KBM-7 (cell line): ENCODE measurements around the gene TMPRSS3.
A peak's percentile ranks its signal among the peaks of the same experiment; 100 is the strongest.

Experiments used
- DNase-seq: peaks from one replicate; pipeline ENCODE4 v3.0.0-alpha.2; 2015
- in situ Hi-C: fragments of 300-500 bp; cut with MboI; formaldehyde crosslinking; loops from 2 replicates; pipeline ENCODE4 v1.14.3; 2020; ENCODE audit warnings: low sequenced_read_pairs, low pct_unique_long_range_greater_than_20kb, mixed read lengths

TMPRSS3 gene

GRCh38 chr21:42396799-42397745, 1.2 kb upstream of the TMPRSS3 start:
- in situ Hi-C loops, result no loop called here

DNA sequence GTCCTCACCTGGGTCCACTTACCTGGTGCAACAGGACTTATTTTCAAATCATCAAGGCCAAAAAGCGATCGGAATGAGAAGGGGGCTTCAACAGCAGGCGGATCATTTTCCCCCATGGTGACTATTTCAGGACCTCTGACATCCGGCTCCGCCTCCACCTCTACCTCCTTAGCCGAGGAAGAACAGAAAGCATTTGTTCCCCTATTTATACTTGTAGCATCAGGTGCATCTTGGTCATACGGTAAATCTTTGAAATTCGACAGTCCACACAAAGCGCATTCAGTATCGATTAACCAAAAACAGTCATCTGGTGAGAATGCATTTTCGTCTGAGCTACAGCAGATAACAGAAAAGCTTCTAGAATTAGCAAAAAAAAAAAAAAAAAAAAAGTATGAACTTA, 550 bp downstream of the TMPRSS3 start:
- in situ Hi-C loops, result no loop called here
- no peak for DNase-seq

More at GRCh38 chr21:42396799-42397745, 1.2 kb upstream of the TMPRSS3 start:
- DNase-seq, result no peak

- in situ Hi-C loops, result no loop called here
Measured at GRCh38 chr21:42393443-42393950, 2.4 kb downstream of the TMPRSS3 start.

DNA sequence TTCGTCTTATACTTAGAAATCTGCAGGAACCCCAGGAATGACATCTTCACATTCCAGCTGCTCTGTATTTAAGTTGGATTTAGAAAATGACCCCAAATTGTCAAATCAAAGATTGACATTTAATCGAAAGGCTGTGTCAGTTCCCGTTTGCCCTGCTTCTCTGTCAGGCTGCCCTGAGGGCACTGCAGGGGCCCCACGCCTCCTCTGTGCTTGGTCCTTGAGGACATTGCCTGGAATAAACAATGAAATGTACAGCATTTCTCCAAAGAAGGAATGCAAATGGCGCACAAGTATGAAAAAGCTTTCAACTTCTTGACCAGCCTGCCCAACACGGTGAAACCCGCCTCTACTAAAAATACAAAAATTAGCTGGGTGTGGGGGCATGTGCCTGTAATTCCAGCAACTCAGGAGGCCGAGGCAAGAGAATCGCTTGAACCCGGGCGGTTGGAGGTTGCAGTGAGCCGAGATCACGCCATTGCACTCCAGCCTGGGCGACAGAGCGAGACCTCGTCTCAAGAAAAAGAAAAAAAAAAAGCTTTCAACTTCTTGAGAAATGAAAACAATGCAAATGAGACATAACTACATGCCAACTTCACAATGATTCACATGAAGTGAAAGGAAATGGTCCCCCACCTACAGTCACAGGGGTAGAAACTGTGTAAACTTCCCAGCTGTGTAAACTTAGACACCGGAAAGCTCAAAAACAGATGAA, 3.0 kb downstream of the TMPRSS3 start:
- DNase-seq, result no peak
- in situ Hi-C loops, result no loop called here

More at GRCh38 chr21:42393443-42393950, 2.4 kb downstream of the TMPRSS3 start:
- no peak for DNase-seq

DNA sequence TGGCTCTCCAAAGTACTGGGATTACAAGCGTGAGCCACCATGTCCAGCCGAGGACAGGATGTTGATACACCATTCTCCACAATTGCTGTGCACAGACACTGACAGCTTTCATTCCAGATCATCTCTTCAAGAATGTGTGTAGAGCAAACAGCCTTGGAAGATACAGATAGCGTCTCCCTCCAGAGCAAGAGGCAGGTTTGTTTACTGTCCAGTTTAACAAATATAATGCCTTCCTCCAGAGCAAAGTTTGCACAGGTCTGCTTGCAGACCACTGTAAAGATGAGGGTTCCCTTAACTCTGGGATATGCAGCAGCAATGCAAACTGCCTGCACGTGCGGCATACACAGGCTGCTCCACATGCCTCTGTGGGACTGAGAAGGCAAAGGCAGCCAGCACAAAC, 4.6 kb downstream of the TMPRSS3 start:
- DNase-seq, result no peak
- in situ Hi-C loops, result no loop called here

DNA sequence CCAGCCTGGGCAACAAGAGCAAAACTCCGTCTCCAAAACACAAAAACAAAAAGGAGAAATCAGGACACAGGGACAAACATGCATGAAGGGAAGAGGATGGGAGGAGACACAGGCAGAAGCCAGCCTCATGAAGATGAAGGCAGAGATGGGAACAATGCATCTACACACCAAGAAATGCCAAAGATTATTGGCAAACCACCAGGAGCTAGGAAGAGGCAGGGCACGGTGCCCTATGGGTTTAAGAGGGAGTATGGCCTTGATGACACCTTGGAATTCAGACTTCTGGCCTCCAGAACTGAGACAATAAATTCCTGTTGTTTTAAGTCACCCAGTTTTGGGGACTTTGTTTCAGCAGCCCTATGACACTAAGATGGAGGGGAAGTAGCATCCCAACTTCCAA, 5.2 kb downstream of the TMPRSS3 start:
- in situ Hi-C loops, result no loop called here
- DNase-seq, result no peak

DNA sequence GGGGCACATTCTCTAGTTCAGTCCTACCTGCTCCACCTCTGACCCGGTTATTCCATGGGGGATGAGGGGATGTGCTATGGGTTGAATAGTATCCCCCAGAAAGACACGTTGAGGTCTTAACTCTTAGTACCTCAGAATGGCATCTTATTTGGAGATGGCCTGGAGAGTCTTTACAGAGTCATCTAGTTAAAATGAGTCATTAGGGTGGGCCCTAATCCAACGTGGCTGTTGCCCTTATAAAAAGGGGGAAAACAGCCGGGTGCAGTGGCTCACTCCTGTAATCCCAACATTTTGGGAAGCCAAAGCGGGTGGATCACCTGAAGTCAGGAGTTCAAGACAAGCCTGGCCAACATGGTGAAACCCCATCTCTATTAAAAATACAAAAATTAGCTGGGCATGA, 5.7 kb downstream of the TMPRSS3 start:
- no peak for DNase-seq
- in situ Hi-C loops, result no loop called here

- in situ Hi-C loops, result no loop called here
- DNase-seq, result no peak
Measured at GRCh38 chr21:42389449-42389835, 6.4 kb downstream of the TMPRSS3 start.

GRCh38 chr21:42388740-42389448, 7.0 kb downstream of the TMPRSS3 start:
- no peak for DNase-seq
- in situ Hi-C loops, result no loop called here

GRCh38 chr21:42387843-42388340, 8.0 kb downstream of the TMPRSS3 start:
- no peak for DNase-seq
- in situ Hi-C loops, result no loop called here

DNA sequence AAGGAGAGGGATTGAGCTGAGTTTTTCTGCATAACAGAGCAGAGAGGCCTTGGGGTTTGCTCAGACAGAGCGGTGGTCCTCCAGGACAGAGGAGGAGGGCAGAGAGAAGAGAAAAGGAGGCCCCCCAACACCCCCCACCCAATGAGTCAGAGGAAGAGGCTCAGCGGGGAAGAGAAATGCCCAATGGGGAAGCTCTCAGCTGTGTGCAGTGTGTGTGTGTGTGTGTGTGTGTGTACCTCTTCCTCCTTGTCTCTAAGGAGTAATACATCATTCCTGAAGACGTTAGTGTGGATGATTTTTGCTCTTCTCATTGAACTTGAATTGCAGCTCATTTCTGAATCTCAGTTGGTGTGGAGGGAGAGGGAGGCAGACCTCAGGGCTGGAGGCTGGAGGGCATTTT, 8.7 kb downstream of the TMPRSS3 start:
- DNase-seq, result no peak
- in situ Hi-C loops, result no loop called here

- in situ Hi-C loops, result no loop called here
Measured at GRCh38 chr21:42386034-42386591, 9.7 kb downstream of the TMPRSS3 start.

DNA sequence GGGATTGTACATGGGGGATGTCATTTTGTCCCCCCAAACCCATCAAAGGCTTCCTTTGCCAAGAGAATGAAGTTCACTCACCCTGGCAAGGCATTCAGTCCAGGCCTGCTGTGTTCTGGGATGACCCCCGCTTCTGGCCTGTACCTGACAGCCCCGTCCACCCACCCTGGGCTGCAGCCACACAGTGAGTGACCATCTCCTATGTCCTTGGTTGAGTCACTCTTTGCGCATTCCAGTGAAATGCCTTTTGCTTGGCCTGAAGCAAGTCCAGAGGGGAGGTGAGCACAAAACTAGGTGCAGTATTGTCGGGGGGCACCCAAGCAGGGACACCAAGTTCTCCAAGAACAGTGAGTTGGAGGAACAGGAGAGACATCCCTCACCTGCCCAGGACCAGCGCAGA, 10.2 kb downstream of the TMPRSS3 start:
- DNase-seq, result no peak
- in situ Hi-C loops, result no loop called here

More at GRCh38 chr21:42386034-42386591, 9.7 kb downstream of the TMPRSS3 start:
- no peak for DNase-seq

DNA sequence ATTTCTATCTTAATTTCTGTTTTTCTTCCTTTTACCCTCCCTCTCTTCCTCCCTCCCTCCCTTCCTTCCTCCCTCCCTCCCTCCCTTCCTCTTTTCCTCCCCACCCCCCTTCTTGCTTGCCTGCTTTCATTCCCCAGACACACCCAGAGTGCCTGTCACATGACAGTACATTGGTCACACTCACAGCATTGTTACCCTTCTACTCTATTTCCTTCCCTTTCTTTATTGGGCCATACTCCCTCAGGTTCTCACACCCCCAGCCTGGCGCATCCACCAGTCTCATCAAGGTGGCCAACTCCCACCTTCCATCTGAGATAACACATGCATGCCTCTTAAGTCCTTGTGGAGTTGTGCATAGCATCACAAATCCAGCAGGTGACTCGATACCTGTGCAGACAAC, 10.9 kb downstream of the TMPRSS3 start:
- DNase-seq, result peak; percentile 11
- in situ Hi-C loops, result no loop called here

GRCh38 chr21:42384156-42384945, 11.5 kb downstream of the TMPRSS3 start:
- in situ Hi-C loops, result no loop called here
- no peak for DNase-seq

DNA sequence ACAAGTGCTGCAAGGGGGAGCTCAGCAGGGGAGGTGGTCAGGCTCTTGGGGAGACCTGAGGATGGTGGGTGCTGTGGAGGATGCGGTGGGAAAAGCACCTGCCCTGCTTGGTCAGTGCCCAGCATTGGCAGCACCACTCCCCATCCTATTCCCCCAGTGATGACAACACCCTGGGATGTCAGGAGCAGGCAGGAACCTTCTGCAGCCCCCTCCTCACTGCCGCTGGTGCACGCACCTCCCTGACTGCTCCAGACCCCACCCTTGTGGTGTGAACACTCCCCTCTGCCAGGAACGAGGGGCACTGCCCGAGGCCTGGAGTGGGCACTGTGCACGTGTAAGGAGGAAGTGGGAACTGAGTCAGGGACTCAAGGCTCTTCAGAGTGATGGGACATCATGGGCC, 12.5 kb downstream of the TMPRSS3 start:
- in situ Hi-C loops, result no loop called here
- no peak for DNase-seq

GRCh38 chr21:42382915-42383314, 12.9 kb downstream of the TMPRSS3 start:
- in situ Hi-C loops, result no loop called here
- no peak for DNase-seq

GRCh38 chr21:42381347-42381984, 14.4 kb downstream of the TMPRSS3 start:
- DNase-seq, result no peak
- in situ Hi-C loops, result no loop called here
